Body of pancreas (tissue), 4 donors: ENCODE data around the gene CACNA1G. TPM values are rescaled to one million over a fixed set of nuclear protein-coding genes. Genes with fewer than 3 reads are reported as not detected.
A peak's percentile ranks its signal among the peaks of the same experiment; 100 is the strongest.

Experiments used
- ATAC-seq: fragments of 150-250 bp; one replicate; pipeline ENCODE4 v1.9.1; 2016
- DNase-seq, 4 donors: peaks; one replicate each; pipeline ENCODE4 v3.0.0-alpha.2; 2019
- H3K27ac ChIP-seq, 4 donors: fragments of 200-600 bp; sonication (generic); 1 replicate in 3 of 4; 2 replicates in 1 of 4; pipeline versions ENCODE4 v1.5.1 to v1.6.1; 2016 to 2019; ENCODE audit warnings: mild to moderate bottlenecking in 1 of 4, mixed read lengths in 1 of 4, moderate library complexity in 1 of 4
- H3K27me3 ChIP-seq, 2 donors: fragments of 200-600 bp; sonication (generic); one replicate each; pipeline ENCODE4 v1.6.0; 2016; ENCODE audit warnings: mild to moderate bottlenecking in 1 of 2
- H3K36me3 ChIP-seq, 2 donors: fragments of 200-600 bp; sonication (generic); replicated peaks in 1 of 2; 2 replicates each; pipeline ENCODE4 v1.5.1; 2016; ENCODE audit warnings: low read depth in 2 of 2; ENCODE audit not compliant: insufficient read depth in 1 of 2
- H3K4me1 ChIP-seq: fragments of 200-600 bp; sonication (generic); one replicate; pipeline ENCODE4 v1.6.0; 2016
- H3K4me3 ChIP-seq, 2 donors: fragments of 200-600 bp; sonication (generic); 1 replicate in 1 of 2; 2 replicates in 1 of 2; pipeline ENCODE4 v1.5.1; 2016 to 2019
- H3K9me3 ChIP-seq, 3 donors: fragments of 200-600 bp; sonication (generic); 1 replicate in 2 of 3; 2 replicates in 1 of 3; pipeline ENCODE4 v1.5.1; 2016
- CTCF ChIP-seq, 7 experiments: fragments of 450-650 bp in 4 of 7; fragments of 200-600 bp in 3 of 7; sonication (generic) in 3 of 7; IDR thresholded peaks; one replicate each; pipeline ENCODE4 v1.5.1; 2016 to 2019; ENCODE audit warnings: antibody characterized with exemption in 7 of 7
- POLR2A ChIP-seq, 3 donors: fragments of 450-650 bp; IDR thresholded peaks; one replicate each; pipeline ENCODE4 v1.6.1; 2016; ENCODE audit warnings: antibody characterized with exemption in 3 of 3, mild to moderate bottlenecking in 2 of 3
- WGBS, 2 donors: methylation state at CpG; one replicate each; pipeline ENCODE4 v1.1.5; 2017; 5-methylcytosine and 5-hydroxymethylcytosine counted together
- intact Hi-C: fragments of 100-400 bp; cut with DNase I; formaldehyde crosslinking; loops from one replicate; pipeline ENCODE4 v1.15.1; 2023
- total RNA-seq, 2 donors: library from RNA; depleted of rRNA; stranded (reverse); fragments of >200 nt; gene quantifications; one replicate each; pipeline ENCODE4 v1.1.0, GENCODE V29; 2016

CACNA1G gene
- total RNA-seq, 2 donors from 2014 or later, result 0.26 to 0.33 TPM

GRCh38 chr17:50642071-50642721, 81.7 kb downstream of the CACNA1G start:
- H3K27ac ChIP-seq, result peak overlapping the region in 3 of 4 donors; percentile 82 to 89 (median 86)
- 79 to 84% methylated on average over 13 to 15 of the region's 15 CpGs for WGBS, 2 donors
- DNase-seq, result no peak
- peaks cover 72% of the 10 kb centered on the region for H3K4me1 ChIP-seq
- ATAC-seq, result no peak
- no peak overlapping the region for H3K4me3 ChIP-seq
- intact Hi-C loops, result no loop called here
- H3K27me3 ChIP-seq, result no peaks in the 10 kb centered on the region
- H3K36me3 ChIP-seq, result no peaks in the 10 kb centered on the region
- H3K9me3 ChIP-seq, result no peaks in the 10 kb centered on the region
- no peak for TF ChIP-seq CTCF (IDR thresholded peaks at IDR 0.05)
- no peak for TF ChIP-seq POLR2A (IDR thresholded peaks at IDR 0.05)

GRCh38 chr17:50642722-50643656, 82.5 kb downstream of the CACNA1G start:
- H3K27ac ChIP-seq, result peak overlapping the region in 3 of 4 donors; percentile 12 to 86 (median 47)
- DNase-seq, result peak in 3 of 4 donors; percentile 35 to 71 (median 59)
- intact Hi-C loops, result no loop called here

GRCh38 chr17:50645748-50646682, 85.5 kb downstream of the CACNA1G start:
- Histone ChIP-seq H3K4me3 (no peak overlapping the region), H3K27ac (no peak overlapping the region), H3K36me3 (no peaks in the 10 kb centered on the region), H3K9me3 (no peaks in the 10 kb centered on the region), H3K4me1 (peaks cover 37% of the 10 kb centered on the region), H3K27me3 (no peaks in the 10 kb centered on the region)
- intact Hi-C loops, result loop anchor here (5.0 kb wide), 1 partner anchor 36 kb away; no protein-coding TSS in a partner anchor
- TF ChIP-seq POLR2A (IDR thresholded peaks at IDR 0.05) (no peak), CTCF (IDR thresholded peaks at IDR 0.05) (no peak)
- DNase-seq, result no peak
- no peak for ATAC-seq
- WGBS, 2 donors, result 90 to 97% methylated on average over 3 of the region's 3 CpGs

More at GRCh38 chr17:50642722-50643656, 82.5 kb downstream of the CACNA1G start:
- no peaks in the 10 kb centered on the region for H3K27me3 ChIP-seq
- no peak for ATAC-seq
- no peaks in the 10 kb centered on the region for H3K9me3 ChIP-seq
- TF ChIP-seq CTCF (IDR thresholded peaks at IDR 0.05) (no peak), POLR2A (IDR thresholded peaks at IDR 0.05) (no peak)
- peaks cover 67% of the 10 kb centered on the region for H3K4me1 ChIP-seq
- 51 to 64% methylated on average over 9 to 10 of the region's 10 CpGs for WGBS, 2 donors
- H3K4me3 ChIP-seq, result no peak overlapping the region
- no peaks in the 10 kb centered on the region for H3K36me3 ChIP-seq

- peak overlapping the region in 3 of 4 donors; percentile 2 to 40 (median 22) for H3K27ac ChIP-seq
- H3K4me3 ChIP-seq, result no peak overlapping the region
- 48 to 67% methylated on average over 2 of the region's 2 CpGs for WGBS, 2 donors
- TF ChIP-seq CTCF (IDR thresholded peaks at IDR 0.05) (no peak), POLR2A (IDR thresholded peaks at IDR 0.05) (no peak)
- ATAC-seq, result peak; percentile 64
- no peaks in the 10 kb centered on the region for H3K27me3 ChIP-seq
- no peaks in the 10 kb centered on the region for H3K9me3 ChIP-seq
- H3K4me1 ChIP-seq, result peaks cover 25% of the 10 kb centered on the region
- H3K36me3 ChIP-seq, result no peaks in the 10 kb centered on the region
- peak in 1 of 4 donors; percentile 61 for DNase-seq
- intact Hi-C loops, result loop anchor here (5.0 kb wide), 1 partner anchor 35 kb away; no protein-coding TSS in a partner anchor
Measured at GRCh38 chr17:50647187-50647586, 86.7 kb downstream of the CACNA1G start.
